GM20000 (cell line): ENCODE measurements around the gene CNTN2.

ENCODE experiments used
- DNase-seq: peaks from one replicate; pipeline ENCODE4 v3.0.0; 2012; ENCODE audit warnings: low spot score
- TF ChIP-seq, protein P1 (sequence below): IDR thresholded peaks from 2 replicates; pipeline ENCODE4 v1.5.1; 2012; ENCODE audit warnings: mild to moderate bottlenecking, control low read depth; ENCODE audit errors: extremely low read depth, missing control alignments

The CNTN2 gene

DNA sequence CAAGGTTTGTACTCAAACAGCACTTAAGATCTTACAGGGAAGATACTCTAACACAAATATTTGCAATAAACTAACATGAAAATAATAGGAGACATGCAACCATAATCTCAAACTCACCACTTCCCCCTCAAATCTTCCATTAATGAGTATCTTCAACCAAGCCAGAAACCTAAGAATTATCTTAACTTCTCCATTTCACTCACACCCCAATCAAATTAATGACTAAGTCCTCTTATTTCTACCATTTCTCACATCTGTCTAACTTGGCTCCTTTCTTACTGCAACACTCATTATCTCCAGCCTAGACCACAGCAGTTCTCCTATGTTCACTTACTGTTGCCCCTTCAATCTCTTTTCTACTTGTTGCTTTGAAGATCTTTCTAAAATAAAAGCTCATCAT is 68.3 kb downstream of the CNTN2 start:
- TF ChIP-seq, protein P1, sequence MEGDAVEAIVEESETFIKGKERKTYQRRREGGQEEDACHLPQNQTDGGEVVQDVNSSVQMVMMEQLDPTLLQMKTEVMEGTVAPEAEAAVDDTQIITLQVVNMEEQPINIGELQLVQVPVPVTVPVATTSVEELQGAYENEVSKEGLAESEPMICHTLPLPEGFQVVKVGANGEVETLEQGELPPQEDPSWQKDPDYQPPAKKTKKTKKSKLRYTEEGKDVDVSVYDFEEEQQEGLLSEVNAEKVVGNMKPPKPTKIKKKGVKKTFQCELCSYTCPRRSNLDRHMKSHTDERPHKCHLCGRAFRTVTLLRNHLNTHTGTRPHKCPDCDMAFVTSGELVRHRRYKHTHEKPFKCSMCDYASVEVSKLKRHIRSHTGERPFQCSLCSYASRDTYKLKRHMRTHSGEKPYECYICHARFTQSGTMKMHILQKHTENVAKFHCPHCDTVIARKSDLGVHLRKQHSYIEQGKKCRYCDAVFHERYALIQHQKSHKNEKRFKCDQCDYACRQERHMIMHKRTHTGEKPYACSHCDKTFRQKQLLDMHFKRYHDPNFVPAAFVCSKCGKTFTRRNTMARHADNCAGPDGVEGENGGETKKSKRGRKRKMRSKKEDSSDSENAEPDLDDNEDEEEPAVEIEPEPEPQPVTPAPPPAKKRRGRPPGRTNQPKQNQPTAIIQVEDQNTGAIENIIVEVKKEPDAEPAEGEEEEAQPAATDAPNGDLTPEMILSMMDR: no peak
- no peak for DNase-seq

DNA sequence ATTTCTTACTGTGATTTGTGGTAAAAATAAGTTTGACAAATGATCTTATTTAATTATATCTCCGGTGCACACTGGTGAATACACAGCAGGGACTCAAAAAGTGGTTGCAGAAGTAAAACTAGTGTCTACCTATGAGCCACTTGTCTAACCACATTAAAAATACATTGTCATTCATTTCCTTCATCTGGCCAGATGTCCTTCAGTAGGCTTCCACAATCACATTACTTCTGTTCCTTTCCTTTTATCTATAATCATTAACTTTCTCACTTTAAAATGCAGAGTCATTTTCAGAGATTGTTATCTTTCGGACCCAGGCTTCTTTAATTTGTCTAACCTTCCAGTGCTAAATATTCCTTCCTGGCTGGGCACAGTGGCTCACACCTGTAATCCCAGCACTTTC is 75.7 kb downstream of the CNTN2 start:
- TF ChIP-seq, protein P1: no peak
- no peak for DNase-seq

DNA sequence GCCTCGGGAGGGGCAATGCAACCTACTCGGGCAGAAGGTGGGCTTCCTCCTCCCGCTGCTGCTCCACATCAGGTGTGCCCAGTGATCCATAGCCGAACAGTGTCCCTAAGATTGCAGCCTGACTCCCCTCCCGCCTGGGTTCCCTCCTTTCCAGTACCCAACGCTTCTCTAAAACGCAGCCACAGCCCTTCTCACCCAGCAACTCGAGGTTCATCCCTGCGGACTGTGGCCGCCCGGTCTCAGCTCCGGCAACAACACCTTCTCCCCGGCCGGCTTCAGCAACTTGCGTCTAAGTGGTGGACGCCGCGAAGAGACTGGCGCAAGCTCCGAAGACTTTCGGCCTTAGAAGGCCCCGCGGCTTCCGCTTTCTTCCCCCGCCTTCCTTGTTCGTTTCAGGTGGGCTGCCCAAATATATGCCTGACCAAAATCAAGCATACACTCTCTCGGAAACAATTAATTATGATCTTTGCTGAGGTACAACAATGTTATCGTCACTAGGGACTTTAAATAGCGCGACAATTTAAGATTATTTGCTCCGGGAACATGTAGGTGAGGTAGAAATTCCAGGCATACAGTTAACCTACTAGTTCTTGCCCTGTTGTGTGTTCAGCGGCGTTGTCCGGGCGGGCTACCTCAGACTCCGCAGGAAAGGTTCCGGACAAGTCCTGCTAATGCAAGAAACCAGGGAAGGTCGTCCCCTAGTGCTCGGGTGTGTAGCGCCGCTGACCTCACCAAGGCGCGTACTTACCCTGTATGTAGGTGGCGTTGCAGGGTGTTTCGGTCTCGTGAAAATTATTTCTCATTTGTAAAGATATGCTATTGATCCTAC is 78.9 kb downstream of the CNTN2 start, which contains the start of gene RBBP5:
TSS of gene RBBP5 (minus strand) at position 319 of the 829 bp plus-strand sequence. CDS start at position 214, 105 bp downstream.
- DNase-seq: peak; percentile 85
- TF ChIP-seq, protein P1: peak; percentile 94

DNA sequence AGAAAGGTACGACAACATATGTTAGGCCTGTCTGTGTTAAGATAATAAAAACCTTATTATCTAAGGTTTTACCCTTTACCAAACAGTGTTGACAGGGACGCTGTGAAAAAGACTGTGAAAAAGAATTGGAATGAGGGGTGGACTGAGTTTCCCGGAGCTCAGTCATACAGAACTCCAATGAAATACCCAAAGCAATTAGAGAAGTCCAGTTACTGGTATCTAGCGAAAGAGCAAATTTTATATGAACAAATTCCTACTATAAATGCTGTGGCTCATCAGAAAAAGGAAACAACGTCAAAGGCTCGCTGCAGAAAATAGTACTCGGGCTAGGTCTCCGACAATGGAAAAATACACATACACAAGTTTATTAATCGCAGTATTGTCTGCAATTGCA is 79.5 kb downstream of the CNTN2 start:
- TF ChIP-seq, protein P1: no peak
- no peak for DNase-seq

DNA sequence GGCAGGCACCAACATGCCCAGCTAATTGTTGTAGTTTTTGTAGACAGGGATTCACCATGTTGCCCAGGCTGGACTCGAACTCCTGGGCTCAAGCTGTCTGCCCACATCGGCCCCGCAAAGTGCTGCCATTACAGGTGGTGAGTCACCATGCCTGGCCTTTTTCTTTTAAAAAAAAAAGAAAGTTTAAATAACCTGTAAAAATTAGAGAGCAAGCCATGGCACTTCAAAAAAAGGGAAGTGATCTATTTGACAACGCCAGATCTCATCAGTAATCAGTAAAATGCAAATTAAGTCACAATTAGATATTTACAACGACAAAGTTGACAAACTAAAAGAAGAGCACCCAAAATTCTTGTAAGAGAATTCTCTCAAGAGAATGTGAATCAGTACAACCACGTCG is 81.7 kb downstream of the CNTN2 start:
- TF ChIP-seq, protein P1: no peak

DNA sequence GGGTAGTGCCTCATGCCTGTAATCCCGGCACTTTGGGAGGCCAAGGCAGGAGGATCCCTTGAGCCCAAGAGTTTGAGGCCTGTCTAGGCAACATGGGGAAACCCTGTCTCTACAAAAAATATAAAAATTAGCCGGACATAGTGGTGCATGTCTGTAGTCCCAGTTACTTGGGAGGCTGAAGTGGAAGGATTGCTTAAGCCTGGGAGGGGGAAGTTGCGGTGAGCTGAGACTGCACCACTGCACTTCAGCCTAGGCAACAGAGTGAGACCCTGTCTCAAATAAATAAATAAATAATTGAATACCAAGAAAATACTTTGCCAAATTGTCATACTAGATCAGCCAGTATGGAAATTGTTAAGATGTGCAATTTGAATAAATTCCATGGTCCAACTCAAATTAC is 84.6 kb downstream of the CNTN2 start:
- no peak for DNase-seq
- TF ChIP-seq, protein P1: no peak

More for the DNA sequence above, 81.7 kb downstream of the CNTN2 start:
- peak; percentile 12 for DNase-seq
